OCI-LY7 (cell line): ENCODE data around the gene SETD4.

Experiments used
- EZH2phosphoT487 ChIP-seq: fragments of 200-600 bp; sonication (generic); IDR thresholded peaks from 2 replicates; pipeline ENCODE4 v1.6.1; 2018; ENCODE audit warnings: low read depth, borderline replicate concordance, mild to moderate bottlenecking, mixed run types, antibody characterized with exemption, low read length, moderate library complexity, mixed read lengths
- TF ChIP-seq, protein P1 (sequence below): fragments of 200-600 bp; sonication (generic); conservative IDR thresholded peaks from 2 replicates; pipeline ENCODE4 v1.5.1; 2014; ENCODE audit warnings: mild to moderate bottlenecking, antibody characterized with exemption, low read length, moderate library complexity, mixed read lengths

- TF ChIP-seq, protein P1, sequence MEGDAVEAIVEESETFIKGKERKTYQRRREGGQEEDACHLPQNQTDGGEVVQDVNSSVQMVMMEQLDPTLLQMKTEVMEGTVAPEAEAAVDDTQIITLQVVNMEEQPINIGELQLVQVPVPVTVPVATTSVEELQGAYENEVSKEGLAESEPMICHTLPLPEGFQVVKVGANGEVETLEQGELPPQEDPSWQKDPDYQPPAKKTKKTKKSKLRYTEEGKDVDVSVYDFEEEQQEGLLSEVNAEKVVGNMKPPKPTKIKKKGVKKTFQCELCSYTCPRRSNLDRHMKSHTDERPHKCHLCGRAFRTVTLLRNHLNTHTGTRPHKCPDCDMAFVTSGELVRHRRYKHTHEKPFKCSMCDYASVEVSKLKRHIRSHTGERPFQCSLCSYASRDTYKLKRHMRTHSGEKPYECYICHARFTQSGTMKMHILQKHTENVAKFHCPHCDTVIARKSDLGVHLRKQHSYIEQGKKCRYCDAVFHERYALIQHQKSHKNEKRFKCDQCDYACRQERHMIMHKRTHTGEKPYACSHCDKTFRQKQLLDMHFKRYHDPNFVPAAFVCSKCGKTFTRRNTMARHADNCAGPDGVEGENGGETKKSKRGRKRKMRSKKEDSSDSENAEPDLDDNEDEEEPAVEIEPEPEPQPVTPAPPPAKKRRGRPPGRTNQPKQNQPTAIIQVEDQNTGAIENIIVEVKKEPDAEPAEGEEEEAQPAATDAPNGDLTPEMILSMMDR, result no peak
- TF ChIP-seq EZH2phosphoT487, result no peak
Measured at GRCh38 chr21:36053715-36054062, 6.6 kb downstream of the SETD4 start.
